NT2/D1 (cell line): ENCODE measurements around the gene TBC1D19.

Source experiments
- SUZ12 ChIP-seq: IDR thresholded peaks from 2 replicates; pipeline ENCODE4 v1.6.1; 2011; ENCODE audit not compliant: insufficient read length, insufficient read depth; ENCODE audit errors: extremely low read depth
- YY1 ChIP-seq: IDR thresholded peaks from 2 replicates; pipeline ENCODE4 v1.6.1; 2011; ENCODE audit not compliant: insufficient read length, insufficient read depth
- ZNF274 ChIP-seq: IDR thresholded peaks from 2 replicates; pipeline ENCODE4 v1.6.1; 2011; ENCODE audit warnings: mild to moderate bottlenecking, low read depth, low read length

- no peak for TF ChIP-seq YY1
- TF ChIP-seq ZNF274 = no peak
- TF ChIP-seq SUZ12 = no peak
Measured at GRCh38 chr4:26717332-26717731, 133.4 kb downstream of the TBC1D19 start.
